GM12891 (cell line): Measurements from ENCODE around the gene ANO10.

Experiments used
- POLR2A ChIP-seq: IDR thresholded peaks from 2 replicates; pipeline ENCODE4 v1.6.1; 2011; ENCODE audit warnings: low read depth, low read length, control low read depth
- POLR2AphosphoS5 ChIP-seq: IDR thresholded peaks from 2 replicates; pipeline ENCODE4 v1.6.1; 2011; ENCODE audit warnings: low read depth, low read length, control low read depth
- TAF1 ChIP-seq: IDR thresholded peaks from 2 replicates; pipeline ENCODE4 v1.6.1; 2011; ENCODE audit warnings: low read depth, low read length, control low read depth

GRCh38 chr3:43549626-43550290 lies 72.1 kb downstream of the ANO10 start:
- TF ChIP-seq POLR2AphosphoS5 (no peak), POLR2A (no peak), TAF1 (no peak)
